ENCODE measurements around the gene MICAL1. TPM values are rescaled to one million over a fixed set of nuclear protein-coding genes. Genes with fewer than 3 reads are reported as not detected.

MICAL1 gene
- total and polyA plus RNA-seq, 2 of the 8 experiments (the other 6 are each of a cell fraction or from before 2014, with no cell fraction given) = 42.5 to 55.4 TPM

DNA sequence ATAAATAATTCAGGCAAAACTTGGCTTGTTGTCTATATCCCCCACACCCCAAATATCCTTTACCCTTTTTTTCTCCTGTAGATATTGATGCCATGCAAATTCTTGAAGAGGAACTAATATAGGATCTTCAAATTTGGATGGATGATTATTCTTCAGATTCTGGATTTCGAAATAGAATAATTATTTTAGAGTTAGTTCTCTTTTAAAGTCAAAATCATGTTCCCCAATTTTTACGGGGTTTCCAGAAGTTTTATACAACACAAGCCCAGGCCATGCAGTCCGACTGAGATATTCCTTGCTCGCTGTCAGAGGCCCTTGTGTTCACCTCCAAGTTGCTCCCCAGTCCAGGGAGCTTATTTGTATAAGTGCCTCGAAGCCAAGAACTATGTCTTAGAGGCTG lies 19.5 kb downstream of the MICAL1 start (continued):
- TF ChIP-seq TAF1 (IDR thresholded peaks at IDR 0.05; ENCODE audit: low read depth, low read length) = no peak

Data from H1 (cell line).